Astrocyte (in vitro differentiated cells and primary cell): ENCODE measurements around the gene TAF1B. TPM values are rescaled to one million over a fixed set of nuclear protein-coding genes. Genes with fewer than 3 reads are reported as not detected.

Experiments
- DNase-seq: peaks from one replicate; pipeline ENCODE4 v3.0.0-alpha.2; 2010; ENCODE audit warnings: low read depth
- FAIRE-seq: peaks from 2 replicates; lab custom pipeline; 2011; peaks lifted over from hg19 to GRCh38; lab: Jason Lieb, UNC
- H2AFZ ChIP-seq: 2 replicates; pipeline ENCODE4 v1.6.0; 2012; ENCODE audit warnings: low read depth, low read length, inconsistent platforms
- H3K27ac ChIP-seq: 2 replicates; pipeline ENCODE4 v1.5.1; 2011; ENCODE audit warnings: low read depth, low read length, inconsistent platforms
- H3K27me3 ChIP-seq: 2 replicates; pipeline ENCODE4 v1.6.0; 2011; ENCODE audit warnings: low read length, inconsistent platforms; ENCODE audit not compliant: insufficient read depth
- H3K36me3 ChIP-seq: 2 replicates; pipeline ENCODE4 v1.5.1; 2011; ENCODE audit warnings: low read length, inconsistent platforms; ENCODE audit not compliant: insufficient read depth
- H3K4me1 ChIP-seq: 2 replicates; pipeline ENCODE4 v1.5.1; 2011; ENCODE audit warnings: low read length, inconsistent platforms; ENCODE audit not compliant: insufficient read depth
- H3K4me2 ChIP-seq: 2 replicates; pipeline ENCODE4 v1.6.0; 2012; ENCODE audit warnings: low read length, inconsistent platforms
- H3K4me3 ChIP-seq: 2 replicates; pipeline ENCODE4 v1.5.1; 2011; ENCODE audit warnings: low read depth, mild to moderate bottlenecking, low read length, inconsistent platforms; ENCODE audit not compliant: insufficient read depth
- H3K79me2 ChIP-seq: 2 replicates; pipeline ENCODE4 v1.6.0; 2012; ENCODE audit warnings: mild to moderate bottlenecking, low read length, inconsistent platforms; ENCODE audit not compliant: insufficient read depth
- H3K9ac ChIP-seq: 2 replicates; pipeline ENCODE4 v1.6.0; 2012; ENCODE audit warnings: mild to moderate bottlenecking, low read length, inconsistent platforms
- H3K9me3 ChIP-seq: 2 replicates; pipeline ENCODE4 v1.5.1; 2012; ENCODE audit warnings: low read depth, mild to moderate bottlenecking, low read length, inconsistent platforms; ENCODE audit not compliant: insufficient read depth
- H4K20me1 ChIP-seq: 2 replicates; pipeline ENCODE4 v1.6.0; 2012; ENCODE audit warnings: low read length, inconsistent platforms; ENCODE audit not compliant: insufficient read depth
- H3K27ac Mint-ChIP-seq: one replicate; pipeline ENCODE4 v1.8.0; 2021; ENCODE audit warnings: mild to moderate bottlenecking, mixed read lengths; ENCODE audit not compliant: unreplicated experiment
- H3K27me3 Mint-ChIP-seq: one replicate; pipeline ENCODE4 v1.8.0; 2021; ENCODE audit warnings: low read depth, mixed read lengths; ENCODE audit not compliant: unreplicated experiment
- H3K36me3 Mint-ChIP-seq: one replicate; pipeline ENCODE4 v1.8.0; 2021; ENCODE audit warnings: low read depth, mixed read lengths; ENCODE audit not compliant: unreplicated experiment
- H3K4me1 Mint-ChIP-seq: one replicate; pipeline ENCODE4 v1.8.0; 2021; ENCODE audit warnings: low read depth, mixed read lengths; ENCODE audit not compliant: unreplicated experiment
- H3K4me3 Mint-ChIP-seq: one replicate; pipeline ENCODE4 v1.8.0; 2021; ENCODE audit warnings: mild to moderate bottlenecking, moderate library complexity, mixed read lengths; ENCODE audit not compliant: unreplicated experiment
- H3K9me3 Mint-ChIP-seq: one replicate; pipeline ENCODE4 v1.8.0; 2021; ENCODE audit warnings: mild to moderate bottlenecking, mixed read lengths; ENCODE audit not compliant: unreplicated experiment
- CTCF ChIP-seq: IDR thresholded peaks from 2 replicates; pipeline ENCODE4 v1.5.1; 2011; ENCODE audit warnings: low read depth, mild to moderate bottlenecking, inconsistent platforms, low read length, moderate library complexity; ENCODE audit not compliant: insufficient read depth
- EZH2 ChIP-seq: IDR thresholded peaks from 2 replicates; pipeline ENCODE4 v1.6.1; 2012; ENCODE audit warnings: mild to moderate bottlenecking, low read length, inconsistent platforms; ENCODE audit not compliant: insufficient read depth
- total RNA-seq: library from RNA; stranded (reverse); gene quantifications from 2 replicates; pipeline ENCODE4 v1.2.1, GENCODE V29; 2021

TAF1B gene
- total RNA-seq, 1 donor from 2014 or later, result 14.5 TPM

DNA sequence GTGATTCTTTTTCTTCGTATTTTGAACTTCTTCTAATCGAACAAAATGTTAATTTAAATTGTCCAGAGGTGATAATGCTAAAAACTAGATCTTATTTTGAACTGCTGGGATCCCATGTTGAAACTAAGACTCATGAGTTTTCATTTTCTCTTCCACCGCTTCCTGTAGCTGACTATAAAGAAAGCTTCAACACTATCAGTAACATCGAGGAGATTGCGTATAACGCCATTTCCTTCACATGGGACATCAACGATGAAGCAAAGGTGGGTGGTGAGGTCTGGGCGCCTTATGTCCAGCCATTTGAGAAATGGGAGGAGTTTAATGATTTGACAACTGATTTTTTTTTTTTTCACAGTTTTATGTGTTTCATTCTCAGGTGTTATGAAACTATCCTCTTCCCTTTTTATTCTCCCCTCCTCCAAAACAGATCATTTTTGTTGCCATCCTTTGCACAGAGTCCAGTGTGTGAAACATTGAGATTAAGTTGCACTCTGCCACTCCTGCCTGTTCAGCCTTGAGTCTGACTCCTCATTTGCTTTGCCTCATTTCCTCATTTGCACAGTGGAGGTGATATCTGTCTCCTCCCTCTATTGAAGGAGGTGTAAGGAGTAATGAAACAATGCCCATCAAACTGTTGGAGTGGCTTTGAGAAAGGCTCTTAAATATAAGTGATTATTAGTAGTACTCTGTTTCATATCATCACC is 122.0 kb downstream of the TAF1B start:
- Mint-ChIP-seq H3K4me1 (peaks cover 3% of the 10 kb centered on the region), H3K27me3 (no peaks in the 10 kb centered on the region), H3K36me3 (no peaks in the 10 kb centered on the region), H3K4me3 (no peak overlapping the region), H3K27ac (no peak overlapping the region), H3K9me3 (no peaks in the 10 kb centered on the region)
- Histone ChIP-seq H3K4me2 (no peak overlapping the region), H3K27ac (no peak overlapping the region), H3K9ac (no peak overlapping the region), H3K36me3 (no peaks in the 10 kb centered on the region), H3K27me3 (no peaks in the 10 kb centered on the region), H3K9me3 (no peaks in the 10 kb centered on the region), H3K4me3 (no peak overlapping the region), H2AFZ (no peak overlapping the region), H3K79me2 (no peaks in the 10 kb centered on the region), H4K20me1 (no peaks in the 10 kb centered on the region), H3K4me1 (no peaks in the 10 kb centered on the region)
- no peak for TF ChIP-seq EZH2
- TF ChIP-seq CTCF, result no peak
- FAIRE-seq (no peak), DNase-seq (no peak)

- no peak for FAIRE-seq
- Mint-ChIP-seq H3K4me3 (no peak overlapping the region), H3K36me3 (no peaks in the 10 kb centered on the region)
These were observed 123.3 kb downstream of the TAF1B start for GRCh38 chr2:9966491-9967022.

More at GRCh38 chr2:9966491-9967022, 123.3 kb downstream of the TAF1B start:
- Mint-ChIP-seq H3K27ac (no peak overlapping the region), H3K9me3 (no peaks in the 10 kb centered on the region), H3K27me3 (no peaks in the 10 kb centered on the region), H3K4me1 (peaks cover 7% of the 10 kb centered on the region)
- no peak overlapping the region for H3K27ac ChIP-seq
- no peak overlapping the region for H3K4me2 ChIP-seq
- no peaks in the 10 kb centered on the region for H3K9me3 ChIP-seq
- H3K79me2 ChIP-seq, result no peaks in the 10 kb centered on the region
- no peaks in the 10 kb centered on the region for H4K20me1 ChIP-seq
- no peak overlapping the region for H2AFZ ChIP-seq
- H3K27me3 ChIP-seq, result no peaks in the 10 kb centered on the region
- H3K36me3 ChIP-seq, result no peaks in the 10 kb centered on the region
- no peak overlapping the region for H3K9ac ChIP-seq
- no peaks in the 10 kb centered on the region for H3K4me1 ChIP-seq
- DNase-seq, result no peak
- no peak overlapping the region for H3K4me3 ChIP-seq
- TF ChIP-seq CTCF (no peak), EZH2 (no peak)
